MM.1S (cell line): ENCODE results near the gene PRKAG2.

Experiments
- DNase-seq: peaks from one replicate; pipeline ENCODE4 v3.0.0-alpha.2; 2015
- H2AFZ ChIP-seq: fragments of 300-600 bp; sonication (generic); 2 replicates; pipeline ENCODE4 v1.6.0; 2016; ENCODE audit warnings: antibody characterized with exemption, low read length
- H3F3A ChIP-seq: fragments of 300-600 bp; sonication (generic); 2 replicates; pipeline ENCODE4 v1.6.1; 2016; ENCODE audit warnings: mild to moderate bottlenecking, antibody characterized with exemption, low read length, moderate library complexity, mixed read lengths; ENCODE audit not compliant: insufficient read depth
- H3K27ac ChIP-seq: fragments of 300-600 bp; sonication (generic); 2 replicates; pipeline ENCODE4 v1.5.1; 2016; ENCODE audit warnings: mild to moderate bottlenecking, low read length
- H3K27me3 ChIP-seq: fragments of 300-600 bp; sonication (generic); replicated peaks from 2 replicates; pipeline ENCODE4 v1.6.0; 2016; ENCODE audit warnings: low read length; ENCODE audit not compliant: insufficient read depth
- H3K36me3 ChIP-seq: fragments of 300-600 bp; sonication (generic); replicated peaks from 2 replicates; pipeline ENCODE4 v1.6.1; 2016; ENCODE audit warnings: mild to moderate bottlenecking, low read length, mixed read lengths; ENCODE audit not compliant: insufficient read depth
- H3K4me1 ChIP-seq: fragments of 300-600 bp; sonication (generic); 2 replicates; pipeline ENCODE4 v1.6.1; 2016; ENCODE audit warnings: low read length, mixed read lengths
- H3K4me2 ChIP-seq: fragments of 300-600 bp; sonication (generic); 2 replicates; pipeline ENCODE4 v1.6.0; 2016; ENCODE audit warnings: low read depth, low read length
- H3K4me3 ChIP-seq: fragments of 300-600 bp; sonication (generic); 2 replicates; pipeline ENCODE4 v1.5.1; 2016; ENCODE audit warnings: low read length, mixed read lengths
- H3K79me2 ChIP-seq: fragments of 300-600 bp; sonication (generic); 2 replicates; pipeline ENCODE4 v1.6.1; 2016; ENCODE audit warnings: mixed run types, low read length, mixed read lengths
- H3K9ac ChIP-seq: fragments of 300-600 bp; sonication (generic); 2 replicates; pipeline ENCODE4 v1.6.1; 2016; ENCODE audit warnings: low read length, mixed read lengths
- H3K9me2 ChIP-seq: fragments of 300-600 bp; sonication (generic); replicated peaks from 2 replicates; pipeline ENCODE4 v1.6.1; 2016; ENCODE audit warnings: mild to moderate bottlenecking, low read length, mixed read lengths; ENCODE audit not compliant: insufficient read depth
- H3K9me3 ChIP-seq: fragments of 300-600 bp; sonication (generic); replicated peaks from 2 replicates; pipeline ENCODE4 v1.6.1; 2016; ENCODE audit warnings: mild to moderate bottlenecking, low read length, mixed read lengths; ENCODE audit not compliant: insufficient read depth
- H4K20me1 ChIP-seq: fragments of 300-600 bp; sonication (generic); 2 replicates; pipeline ENCODE4 v1.6.1; 2016; ENCODE audit warnings: mild to moderate bottlenecking, low read length, moderate library complexity, mixed read lengths; ENCODE audit not compliant: insufficient read depth
- EZH2 ChIP-seq: fragments of 300-600 bp; sonication (generic); optimal IDR thresholded peaks from 2 replicates; pipeline ENCODE3; 2017; ENCODE audit warnings: low read depth, mild to moderate bottlenecking, antibody characterized with exemption, low read length, mixed read lengths
- EZH2phosphoT487 ChIP-seq: fragments of 300-600 bp; sonication (generic); IDR thresholded peaks from 2 replicates; pipeline ENCODE4 v1.6.1; 2018; ENCODE audit warnings: antibody characterized with exemption, low read length
- TF ChIP-seq, protein P1 (sequence below): fragments of 300-600 bp; sonication (generic); IDR thresholded peaks from 2 replicates; pipeline ENCODE4 v1.5.1; 2016; ENCODE audit warnings: antibody characterized with exemption, low read length, mixed read lengths

Gene PRKAG2

DNA sequence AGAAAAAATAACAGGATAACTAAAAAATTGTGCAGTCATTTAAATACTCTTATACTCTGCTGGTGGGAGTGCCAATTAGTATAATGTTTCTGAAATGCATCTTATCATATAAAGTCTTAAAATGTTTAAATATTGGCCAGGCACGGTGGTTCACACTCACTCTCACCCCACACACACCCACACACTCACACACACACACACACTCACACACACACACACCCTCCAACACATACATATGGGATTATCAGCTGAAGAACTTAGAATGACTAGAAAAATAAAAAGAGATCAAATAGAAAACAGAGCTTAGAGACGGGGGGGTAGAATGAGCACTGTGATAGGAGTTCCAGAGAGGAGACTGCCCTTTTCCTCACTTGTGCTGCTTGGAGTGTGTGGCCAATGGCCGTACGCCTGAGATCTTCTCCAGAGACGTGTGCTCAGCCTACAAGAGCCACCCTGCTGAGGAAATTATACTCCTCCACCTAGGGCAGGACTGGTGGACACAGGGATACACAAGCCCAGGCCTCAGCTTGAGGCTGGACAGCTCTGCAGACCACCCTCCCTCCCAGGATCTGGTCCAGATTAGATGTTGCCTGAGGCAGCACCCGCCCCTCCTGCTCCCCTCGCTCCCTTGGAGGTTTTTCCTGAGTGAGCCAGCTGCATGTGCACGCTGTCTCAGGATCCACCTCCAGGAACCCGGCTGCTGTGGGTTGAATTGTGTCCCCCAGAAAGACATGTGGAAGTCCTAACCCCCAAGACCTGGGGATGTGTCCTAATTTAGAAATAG, 26.5 kb upstream of the PRKAG2 start:
- H4K20me1 ChIP-seq = no peaks in the 10 kb centered on the region
- no peak overlapping the region for H2AFZ ChIP-seq
- no peak overlapping the region for H3K4me2 ChIP-seq
- H3K27ac ChIP-seq = no peak overlapping the region
- no peak overlapping the region for H3K4me3 ChIP-seq
- no peaks in the 10 kb centered on the region for H3K9me2 ChIP-seq
- no peaks in the 10 kb centered on the region for H3K36me3 ChIP-seq
- DNase-seq = no peak
- H3K4me1 ChIP-seq = no peaks in the 10 kb centered on the region
- H3K9ac ChIP-seq = no peak overlapping the region
- no peaks in the 10 kb centered on the region for H3F3A ChIP-seq
- no peaks in the 10 kb centered on the region; the same call in 1 of the 2 replicates for H3K27me3 ChIP-seq
- TF ChIP-seq, protein P1, sequence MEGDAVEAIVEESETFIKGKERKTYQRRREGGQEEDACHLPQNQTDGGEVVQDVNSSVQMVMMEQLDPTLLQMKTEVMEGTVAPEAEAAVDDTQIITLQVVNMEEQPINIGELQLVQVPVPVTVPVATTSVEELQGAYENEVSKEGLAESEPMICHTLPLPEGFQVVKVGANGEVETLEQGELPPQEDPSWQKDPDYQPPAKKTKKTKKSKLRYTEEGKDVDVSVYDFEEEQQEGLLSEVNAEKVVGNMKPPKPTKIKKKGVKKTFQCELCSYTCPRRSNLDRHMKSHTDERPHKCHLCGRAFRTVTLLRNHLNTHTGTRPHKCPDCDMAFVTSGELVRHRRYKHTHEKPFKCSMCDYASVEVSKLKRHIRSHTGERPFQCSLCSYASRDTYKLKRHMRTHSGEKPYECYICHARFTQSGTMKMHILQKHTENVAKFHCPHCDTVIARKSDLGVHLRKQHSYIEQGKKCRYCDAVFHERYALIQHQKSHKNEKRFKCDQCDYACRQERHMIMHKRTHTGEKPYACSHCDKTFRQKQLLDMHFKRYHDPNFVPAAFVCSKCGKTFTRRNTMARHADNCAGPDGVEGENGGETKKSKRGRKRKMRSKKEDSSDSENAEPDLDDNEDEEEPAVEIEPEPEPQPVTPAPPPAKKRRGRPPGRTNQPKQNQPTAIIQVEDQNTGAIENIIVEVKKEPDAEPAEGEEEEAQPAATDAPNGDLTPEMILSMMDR = no peak
- no peak for TF ChIP-seq EZH2
- no peak for TF ChIP-seq EZH2phosphoT487
- no peaks in the 10 kb centered on the region for H3K9me3 ChIP-seq
- H3K79me2 ChIP-seq = no peaks in the 10 kb centered on the region

DNA sequence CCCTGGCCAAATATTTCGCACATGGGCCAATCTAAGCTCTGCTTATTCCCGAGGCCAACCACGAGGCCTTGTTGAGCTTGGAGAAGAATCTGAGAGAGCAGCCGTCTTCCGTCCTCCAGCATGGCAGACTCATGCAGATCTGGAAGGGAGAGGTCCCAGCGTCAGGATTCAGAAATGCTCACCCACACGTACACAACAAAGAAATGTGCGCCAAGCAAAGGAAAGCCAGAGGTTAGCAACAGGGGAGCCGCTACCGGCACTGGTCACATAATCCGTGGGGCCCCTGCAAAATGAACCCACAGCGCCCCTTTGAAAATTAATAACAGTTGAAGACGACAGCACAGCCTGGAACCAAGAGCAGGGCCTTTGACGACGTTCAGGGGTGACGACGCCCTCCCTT, 25.4 kb upstream of the PRKAG2 start:
- Histone ChIP-seq H3K27me3 (no peaks in the 10 kb centered on the region; the same call in 1 of the 2 replicates), H3K9me2 (no peaks in the 10 kb centered on the region), H3K9ac (no peak overlapping the region), H4K20me1 (no peaks in the 10 kb centered on the region), H3K79me2 (no peaks in the 10 kb centered on the region), H3K27ac (no peak overlapping the region), H3K4me1 (no peaks in the 10 kb centered on the region), H3K4me2 (no peak overlapping the region), H3K4me3 (no peak overlapping the region), H3K9me3 (no peaks in the 10 kb centered on the region), H2AFZ (no peak overlapping the region), H3K36me3 (no peaks in the 10 kb centered on the region), H3F3A (no peaks in the 10 kb centered on the region)
- no peak for TF ChIP-seq EZH2phosphoT487
- no peak for TF ChIP-seq EZH2
- TF ChIP-seq, protein P1 = no peak
- no peak for DNase-seq

DNA sequence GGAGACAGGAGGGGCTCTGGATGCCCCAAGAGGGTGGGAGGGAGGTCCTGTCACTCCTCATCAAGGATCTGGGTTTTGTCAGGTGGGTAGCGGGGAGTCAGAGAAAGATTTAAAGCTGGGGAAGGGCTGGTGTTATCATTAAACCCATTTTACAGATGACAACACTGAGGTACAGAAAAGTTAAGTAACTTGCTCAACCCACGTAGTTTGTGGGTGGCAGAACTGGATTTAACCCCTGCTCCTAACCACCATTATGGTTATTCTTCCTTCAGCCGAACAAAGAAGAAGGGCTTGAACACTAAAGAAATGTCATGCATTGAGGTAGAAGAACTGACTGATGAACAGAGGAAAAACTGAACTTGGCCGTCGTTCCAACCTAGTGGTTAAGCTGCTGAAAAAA, 24.9 kb upstream of the PRKAG2 start:
- Histone ChIP-seq H2AFZ (no peak overlapping the region), H3F3A (no peaks in the 10 kb centered on the region), H3K4me3 (no peak overlapping the region), H3K27ac (no peak overlapping the region), H3K9ac (no peak overlapping the region), H3K4me1 (no peaks in the 10 kb centered on the region), H3K27me3 (peaks cover 2% of the 10 kb centered on the region; the same call in 1 of the 2 replicates), H3K79me2 (no peaks in the 10 kb centered on the region), H3K36me3 (no peaks in the 10 kb centered on the region), H3K9me3 (no peaks in the 10 kb centered on the region), H4K20me1 (no peaks in the 10 kb centered on the region), H3K4me2 (no peak overlapping the region), H3K9me2 (no peaks in the 10 kb centered on the region)
- TF ChIP-seq EZH2phosphoT487 = no peak
- no peak for TF ChIP-seq EZH2
- TF ChIP-seq, protein P1 = no peak
- no peak for DNase-seq
